Lower leg skin (tissue), 3 donors: ENCODE results near the gene F2R.

Experiments used
- POLR2A ChIP-seq, 2 donors: fragments of 450-650 bp; IDR thresholded peaks; one replicate each; pipeline ENCODE4 v1.6.1; 2016 to 2017; ENCODE audit warnings: antibody characterized with exemption in 2 of 2, mild to moderate bottlenecking in 1 of 2, moderate library complexity in 1 of 2
- TF ChIP-seq, protein P1 (sequence below), 3 donors: fragments of 450-650 bp; IDR thresholded peaks; one replicate each; pipeline ENCODE4 v1.5.1; 2016; ENCODE audit warnings: antibody characterized with exemption in 3 of 3, mild to moderate bottlenecking in 3 of 3, moderate library complexity in 2 of 3

DNA sequence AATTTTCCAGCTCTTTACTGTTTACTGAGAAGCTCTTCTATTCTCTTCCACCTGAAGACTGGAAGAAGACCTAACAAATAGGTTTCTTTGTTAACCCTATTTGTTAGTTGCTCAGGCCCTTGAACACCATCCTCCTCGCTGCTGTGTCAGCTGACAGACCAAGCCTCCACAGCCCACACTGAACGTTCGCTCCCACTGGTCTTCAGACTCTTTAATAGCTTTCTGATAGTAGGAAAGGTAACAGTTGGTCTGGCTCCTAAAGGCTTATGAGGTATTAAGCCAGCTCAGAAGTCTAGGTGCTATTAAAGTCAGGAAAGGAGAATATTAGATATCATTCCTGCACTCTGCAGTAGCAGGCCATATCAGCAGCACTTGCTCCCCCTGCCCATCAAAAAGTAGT lies 23.3 kb upstream of the F2R start:
- TF ChIP-seq, protein P1, sequence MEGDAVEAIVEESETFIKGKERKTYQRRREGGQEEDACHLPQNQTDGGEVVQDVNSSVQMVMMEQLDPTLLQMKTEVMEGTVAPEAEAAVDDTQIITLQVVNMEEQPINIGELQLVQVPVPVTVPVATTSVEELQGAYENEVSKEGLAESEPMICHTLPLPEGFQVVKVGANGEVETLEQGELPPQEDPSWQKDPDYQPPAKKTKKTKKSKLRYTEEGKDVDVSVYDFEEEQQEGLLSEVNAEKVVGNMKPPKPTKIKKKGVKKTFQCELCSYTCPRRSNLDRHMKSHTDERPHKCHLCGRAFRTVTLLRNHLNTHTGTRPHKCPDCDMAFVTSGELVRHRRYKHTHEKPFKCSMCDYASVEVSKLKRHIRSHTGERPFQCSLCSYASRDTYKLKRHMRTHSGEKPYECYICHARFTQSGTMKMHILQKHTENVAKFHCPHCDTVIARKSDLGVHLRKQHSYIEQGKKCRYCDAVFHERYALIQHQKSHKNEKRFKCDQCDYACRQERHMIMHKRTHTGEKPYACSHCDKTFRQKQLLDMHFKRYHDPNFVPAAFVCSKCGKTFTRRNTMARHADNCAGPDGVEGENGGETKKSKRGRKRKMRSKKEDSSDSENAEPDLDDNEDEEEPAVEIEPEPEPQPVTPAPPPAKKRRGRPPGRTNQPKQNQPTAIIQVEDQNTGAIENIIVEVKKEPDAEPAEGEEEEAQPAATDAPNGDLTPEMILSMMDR (IDR thresholded peaks at IDR 0.05) = no peak
- TF ChIP-seq POLR2A (IDR thresholded peaks at IDR 0.05) = no peak
